Measurements from ENCODE around the gene PRLHR. TPM values are rescaled to one million over a fixed set of nuclear protein-coding genes. Genes with fewer than 3 reads are reported as not detected.
"Not testable (repeated sequence)": the region's sequence is repeated elsewhere in the genome, so short reads cannot be mapped to it uniquely, and the experiment has no call there.

The PRLHR gene
- not detected for total RNA-seq

DNA sequence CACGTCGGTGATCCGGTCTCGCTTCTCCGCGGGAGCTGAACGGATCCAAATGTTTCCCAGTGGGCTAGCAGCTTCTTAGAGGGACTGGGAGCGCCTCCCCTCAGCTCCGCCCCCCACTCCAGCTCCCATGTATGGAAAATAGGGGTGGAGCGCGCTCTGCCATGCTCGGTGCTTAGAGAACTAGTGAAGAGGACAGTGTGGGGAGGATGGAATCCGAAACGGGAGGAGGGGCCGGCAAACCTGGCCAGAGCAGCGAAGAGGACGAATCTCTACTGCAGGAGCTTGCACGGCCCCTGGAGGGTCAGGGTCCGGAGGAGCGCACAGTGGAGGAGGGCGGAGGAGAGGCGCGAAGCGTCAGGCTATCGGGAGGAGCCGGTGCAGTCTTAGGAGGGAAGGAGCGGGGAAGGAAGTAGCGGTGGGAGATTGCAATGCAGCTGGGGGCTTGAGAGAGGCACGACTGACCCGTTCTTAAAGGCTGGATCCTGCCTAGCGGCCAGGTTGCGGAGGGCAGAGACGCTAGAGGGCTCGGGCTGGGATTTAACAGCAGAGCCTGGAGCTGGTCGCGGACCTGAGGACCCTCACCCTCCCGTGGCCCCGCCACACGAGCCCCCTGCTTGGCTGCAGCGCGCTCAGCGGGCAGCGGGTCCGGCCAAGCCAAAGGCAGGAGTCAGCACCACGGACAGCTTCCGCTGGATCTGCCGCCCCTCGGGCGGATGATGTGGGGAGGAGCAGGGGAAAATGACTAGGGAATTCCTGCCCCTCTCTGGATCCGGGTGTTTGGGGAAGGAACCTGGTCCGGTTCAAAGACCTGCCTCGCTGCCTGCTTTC, at the start of gene PRLHR:
Gene PRLHR (minus strand): TSS at position 51 of the 828 bp plus-strand sequence. CDS start 404 bp downstream, outside the sequence.
- peak in 1 of 2 donors; percentile 20 for DNase-seq (ENCODE audit: low spot score in 2 of 2)
- Mint-ChIP-seq H3K36me3 (peaks cover 6 to 26% of the 10 kb centered on the region in 2 donors), H3K27ac (no peak within 1 kb of the TSS), H3K9me3 (no peaks in the 10 kb centered on the region)
- no peak for ATAC-seq

DNA sequence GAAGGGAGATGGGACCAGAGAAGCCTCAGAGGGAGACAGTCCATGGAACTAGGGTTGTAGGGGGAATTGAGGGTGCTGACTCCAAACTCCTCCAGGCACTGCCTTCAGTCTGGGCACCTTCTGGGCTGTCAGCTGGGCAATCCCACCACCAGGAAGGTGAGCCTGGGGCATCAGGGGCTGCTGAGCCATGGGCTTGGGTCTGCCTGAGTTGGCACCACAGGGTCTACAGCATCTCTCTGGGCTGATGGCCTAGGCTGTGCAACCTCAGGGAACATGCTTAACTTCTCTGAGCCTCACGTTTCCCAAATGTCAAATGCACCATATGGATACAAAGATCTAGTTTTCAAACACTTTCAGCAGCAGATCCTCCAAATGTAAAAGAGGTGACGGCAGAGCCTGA, 46.8 kb upstream of the PRLHR start:
- DNase-seq (ENCODE audit: low spot score in 2 of 2) (no peak), ATAC-seq (no peak)
- Mint-ChIP-seq H3K36me3 (peaks cover 12 to 13% of the 10 kb centered on the region in 2 donors), H3K27ac (no peak overlapping the region), H3K9me3 (peaks cover 11 to 13% of the 10 kb centered on the region in 2 donors)

DNA sequence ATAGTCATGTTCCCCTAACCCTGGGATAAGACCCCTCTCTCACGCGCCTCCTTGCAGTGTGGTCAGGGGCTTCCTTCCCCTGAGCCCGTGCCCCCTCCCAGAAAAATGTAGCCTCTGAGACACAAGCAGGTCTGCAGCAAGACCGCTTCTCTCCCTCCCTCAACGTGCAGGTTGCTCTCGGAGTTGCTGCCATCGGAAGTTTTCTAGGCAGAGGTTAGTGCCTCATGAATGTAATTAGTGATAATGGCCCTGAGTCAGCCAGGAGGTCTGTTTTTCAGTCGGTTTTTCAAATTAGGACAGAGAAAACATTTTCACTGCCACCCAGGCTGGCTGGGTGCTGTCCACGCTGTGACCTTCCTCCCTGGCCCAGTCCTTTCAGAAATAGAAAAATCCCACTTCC, 43.2 kb upstream of the PRLHR start:
- no peak for DNase-seq (ENCODE audit: low spot score in 2 of 2)
- Mint-ChIP-seq H3K27ac (no peak overlapping the region), H3K9me3 (peaks cover 11 to 18% of the 10 kb centered on the region in 2 donors), H3K36me3 (peaks cover 12 to 13% of the 10 kb centered on the region in 2 donors)
- no peak for ATAC-seq

DNA sequence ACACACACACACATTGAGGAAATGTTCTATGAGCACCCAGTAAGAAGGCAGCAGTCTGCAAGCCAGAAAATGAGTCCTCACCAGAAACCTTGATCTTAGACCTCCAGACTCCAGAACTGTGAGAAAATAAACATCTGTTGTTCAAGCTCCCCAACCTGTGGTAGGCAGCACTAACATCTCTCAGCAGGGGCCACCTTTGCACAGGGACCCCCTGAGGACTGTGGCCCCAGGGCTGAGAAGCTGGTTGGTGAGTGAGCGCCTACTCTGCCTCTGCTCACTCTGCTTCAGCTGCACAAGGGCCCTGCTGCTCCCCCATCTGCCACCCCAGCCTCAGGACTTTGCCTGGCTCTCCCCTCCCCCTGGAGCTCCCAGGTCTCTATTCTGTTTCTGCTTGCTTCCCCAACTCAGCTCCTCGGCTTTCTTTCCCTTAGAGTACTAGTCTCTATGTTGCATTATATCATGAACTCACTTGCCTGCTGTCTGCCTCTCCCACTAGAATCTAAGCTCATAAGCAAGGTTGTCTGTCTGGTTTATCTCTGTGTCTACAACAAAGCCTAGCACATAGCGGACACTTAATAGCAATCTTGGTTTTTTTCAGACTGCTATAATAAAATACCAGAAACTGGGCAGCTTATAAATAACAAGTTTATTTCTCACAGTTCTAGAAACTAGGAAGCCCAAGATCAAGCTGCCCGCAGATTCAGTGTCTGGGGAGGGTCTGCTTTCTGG, 40.4 kb upstream of the PRLHR start:
- ATAC-seq (no peak), DNase-seq (ENCODE audit: low spot score in 2 of 2) (no peak)
- peaks cover 12 to 13% of the 10 kb centered on the region in 2 donors for H3K36me3 Mint-ChIP-seq
- H3K9me3 Mint-ChIP-seq: peaks cover 11 to 18% of the 10 kb centered on the region in 2 donors
- H3K27ac Mint-ChIP-seq: no peak overlapping the region

DNA sequence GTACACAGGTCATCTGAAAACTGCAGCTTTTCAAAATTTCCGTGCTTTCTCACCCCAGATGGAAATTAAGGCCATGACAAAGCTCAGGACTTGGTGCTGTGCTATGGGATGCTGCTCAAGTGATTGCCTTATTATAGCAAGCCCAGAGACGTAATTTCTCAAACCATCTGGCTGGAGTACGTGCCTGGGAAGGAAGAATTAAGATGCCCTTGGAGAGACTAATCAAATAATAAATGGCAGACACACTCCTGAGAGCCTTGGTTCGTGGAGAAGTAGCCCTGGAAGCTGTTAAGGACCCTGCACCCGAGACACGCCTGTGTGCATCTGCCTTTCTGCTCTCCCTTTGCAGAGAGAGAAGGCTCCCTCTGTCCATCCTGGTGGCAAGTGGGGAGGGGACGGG, 38.3 kb upstream of the PRLHR start:
- peaks cover 0 to 5% of the 10 kb centered on the region in 2 donors for H3K9me3 Mint-ChIP-seq
- H3K36me3 Mint-ChIP-seq: no peaks in the 10 kb centered on the region
- no peak for DNase-seq (ENCODE audit: low spot score in 2 of 2)
- no peak overlapping the region for H3K27ac Mint-ChIP-seq
- ATAC-seq: no peak

DNA sequence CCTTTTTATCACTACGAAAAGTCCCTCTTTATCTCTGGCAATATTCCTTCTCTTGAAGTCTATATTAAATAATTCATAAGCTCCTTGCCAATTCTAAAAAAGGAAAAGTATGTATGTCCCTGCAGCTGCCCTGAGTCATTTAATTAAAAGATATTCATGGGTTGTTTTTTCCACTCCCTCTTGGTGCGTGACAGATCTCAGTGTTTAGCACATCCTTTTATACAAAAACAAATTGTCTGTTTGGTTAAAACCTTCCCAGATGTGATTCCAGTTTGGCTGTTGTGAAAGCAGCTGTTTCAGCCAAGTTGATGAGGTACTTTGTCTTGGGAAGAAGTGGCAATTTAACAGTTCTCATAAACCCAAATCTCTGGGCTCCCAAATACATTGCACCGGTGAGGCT, 33.8 kb upstream of the PRLHR start:
- H3K9me3 Mint-ChIP-seq: no peaks in the 10 kb centered on the region
- no peaks in the 10 kb centered on the region for H3K36me3 Mint-ChIP-seq
- DNase-seq (ENCODE audit: low spot score in 2 of 2) (no peak), ATAC-seq (no peak)
- H3K27ac Mint-ChIP-seq: no peak overlapping the region

DNA sequence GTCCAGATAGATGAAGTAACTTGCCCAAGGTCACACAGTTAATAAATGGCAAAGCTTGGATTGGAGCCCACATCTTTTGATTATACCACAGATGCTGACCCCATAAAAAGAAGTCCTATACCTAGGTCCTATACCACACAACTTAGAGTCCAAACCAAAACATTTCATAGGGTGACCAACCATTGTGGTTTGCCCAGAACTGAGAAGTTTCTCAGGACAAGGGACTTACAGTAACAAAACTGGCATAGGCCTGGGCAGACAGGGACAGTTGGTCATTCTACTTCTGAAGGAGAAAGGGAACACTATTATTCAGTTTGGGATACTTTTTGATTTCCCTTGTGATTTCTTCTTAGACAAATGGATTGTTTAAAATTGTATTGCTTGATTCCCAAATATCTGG, 32.9 kb upstream of the PRLHR start:
- no peaks in the 10 kb centered on the region for H3K9me3 Mint-ChIP-seq
- no peak for ATAC-seq
- DNase-seq (ENCODE audit: low spot score in 2 of 2): no peak
- H3K27ac Mint-ChIP-seq: no peak overlapping the region
- no peaks in the 10 kb centered on the region for H3K36me3 Mint-ChIP-seq

DNA sequence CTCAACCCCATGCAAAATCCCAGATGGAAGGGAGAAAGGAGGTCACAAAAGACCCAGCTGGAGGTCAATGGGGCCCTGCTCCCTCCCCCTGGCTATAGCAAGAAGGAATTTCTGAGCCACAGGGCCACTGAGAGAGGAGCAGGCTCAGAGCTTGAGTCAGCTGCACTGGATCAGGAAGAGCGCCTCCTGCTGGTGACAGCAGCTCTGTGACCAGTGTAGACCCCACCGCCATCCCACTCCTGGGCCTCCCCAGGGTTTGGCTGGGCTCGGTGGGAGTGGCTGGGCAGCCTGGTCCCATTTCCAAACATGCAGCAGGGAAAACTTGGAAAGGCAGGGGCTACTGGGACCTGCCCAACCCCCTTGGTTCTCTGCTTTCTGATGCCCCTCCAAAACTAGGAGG, 31.5 kb upstream of the PRLHR start:
- no peaks in the 10 kb centered on the region for H3K9me3 Mint-ChIP-seq
- no peak for ATAC-seq
- H3K36me3 Mint-ChIP-seq: no peaks in the 10 kb centered on the region
- no peak for DNase-seq (ENCODE audit: low spot score in 2 of 2)
- no peak overlapping the region for H3K27ac Mint-ChIP-seq

DNA sequence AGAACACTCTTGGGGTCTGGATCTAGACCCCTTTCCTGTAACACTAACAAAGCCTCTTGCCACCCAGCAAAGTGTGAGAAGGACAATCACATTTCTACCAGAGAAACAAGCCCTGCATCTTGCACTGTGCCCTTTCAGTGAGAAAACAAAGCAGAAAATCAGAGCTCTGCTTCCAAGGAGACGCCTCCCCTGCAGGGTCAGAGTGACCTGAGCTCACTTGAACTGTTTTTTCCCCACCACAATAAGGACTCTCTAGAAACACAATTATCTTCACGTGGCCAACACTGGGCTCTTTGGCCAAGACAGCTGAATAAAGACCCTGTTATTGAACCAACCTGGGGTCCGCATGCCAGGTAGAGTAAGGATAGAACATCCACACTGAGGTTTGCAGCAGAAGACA, 30.1 kb upstream of the PRLHR start:
- Mint-ChIP-seq H3K36me3 (no peaks in the 10 kb centered on the region), H3K9me3 (no peaks in the 10 kb centered on the region), H3K27ac (no peak overlapping the region)
- no peak for ATAC-seq
- no peak for DNase-seq (ENCODE audit: low spot score in 2 of 2)

DNA sequence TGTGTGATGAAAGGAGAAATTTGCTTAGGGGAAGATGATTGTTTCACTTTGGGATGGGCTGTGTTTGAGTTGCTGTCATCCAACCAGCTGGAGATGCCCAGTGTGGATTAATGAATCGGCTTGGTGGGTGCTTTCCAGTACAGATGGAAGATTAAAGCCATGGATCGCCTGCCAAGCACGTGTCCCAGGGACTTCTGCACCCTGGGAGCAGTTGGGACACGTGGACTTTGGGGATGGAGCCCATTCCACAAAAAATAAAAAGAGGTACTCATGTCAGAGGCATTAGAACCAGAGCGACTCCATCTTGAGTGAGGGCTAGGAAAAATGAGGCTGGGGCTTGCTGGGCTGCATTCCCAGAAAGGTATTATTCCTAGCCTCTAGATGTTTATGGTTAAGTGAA, 29.3 kb upstream of the PRLHR start:
- H3K9me3 Mint-ChIP-seq: no peaks in the 10 kb centered on the region
- no peak overlapping the region for H3K27ac Mint-ChIP-seq
- no peak for ATAC-seq
- H3K36me3 Mint-ChIP-seq: no peaks in the 10 kb centered on the region
- DNase-seq (ENCODE audit: low spot score in 2 of 2): no peak

DNA sequence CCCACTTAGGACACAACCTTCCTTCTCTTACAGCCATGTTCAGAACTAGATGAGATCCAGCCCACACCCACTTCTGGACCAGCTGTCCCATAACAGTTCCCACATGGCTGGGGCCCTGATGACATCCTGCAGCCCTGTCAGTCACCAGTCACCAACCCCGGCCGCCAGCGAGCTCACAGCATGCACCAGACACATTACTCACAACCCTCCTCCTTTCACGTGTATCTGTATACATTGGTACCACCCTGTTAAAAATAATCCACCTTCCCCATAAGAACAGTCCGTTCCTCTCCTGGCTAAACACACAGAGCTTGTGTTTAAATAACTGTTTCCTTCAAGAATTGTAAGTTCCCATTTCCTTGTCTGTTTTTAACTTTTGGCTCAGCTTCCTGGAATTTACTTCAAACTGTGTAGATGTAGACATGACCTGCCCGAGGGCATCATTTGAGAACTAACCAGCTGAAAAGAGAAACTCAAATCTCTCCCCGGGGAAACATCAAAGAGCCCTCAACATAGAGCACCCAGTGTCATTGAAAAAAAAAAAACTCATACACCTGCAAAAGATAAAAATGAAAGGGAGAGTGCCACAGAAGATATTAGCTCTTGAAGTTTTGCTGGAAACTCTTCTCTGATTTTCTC, 26.0 kb upstream of the PRLHR start:
- peak; percentile 71 to 89 for ATAC-seq
- H3K27ac Mint-ChIP-seq: peak overlapping the region; percentile 44 to 64
- peak in 1 of 2 donors; percentile 6 for DNase-seq (ENCODE audit: low spot score in 2 of 2)
- no peaks in the 10 kb centered on the region for H3K36me3 Mint-ChIP-seq
- H3K9me3 Mint-ChIP-seq: no peaks in the 10 kb centered on the region

DNA sequence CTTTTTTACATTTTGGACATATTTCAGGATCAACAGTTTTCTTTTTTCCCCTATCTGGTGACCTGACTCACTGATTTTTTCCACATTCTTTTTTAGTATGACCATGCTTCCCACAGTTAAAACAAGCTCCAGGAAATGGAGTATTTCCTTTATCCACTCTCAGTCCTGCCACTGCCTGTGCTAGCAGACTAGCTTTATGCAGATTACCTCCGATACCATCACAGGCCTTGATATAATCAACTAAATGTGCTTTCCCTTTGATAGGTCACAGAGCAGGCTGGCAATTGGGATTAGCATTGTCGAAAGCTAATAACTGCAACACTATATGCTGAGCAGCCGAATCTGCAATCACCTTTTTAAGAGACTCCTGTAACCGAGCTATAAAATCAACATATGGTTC, 18.4 kb upstream of the PRLHR start:
- not testable (repeated sequence) for ATAC-seq; H3K9me3 Mint-ChIP-seq; H3K27ac Mint-ChIP-seq; DNase-seq (ENCODE audit: low spot score in 2 of 2); H3K36me3 Mint-ChIP-seq

DNA sequence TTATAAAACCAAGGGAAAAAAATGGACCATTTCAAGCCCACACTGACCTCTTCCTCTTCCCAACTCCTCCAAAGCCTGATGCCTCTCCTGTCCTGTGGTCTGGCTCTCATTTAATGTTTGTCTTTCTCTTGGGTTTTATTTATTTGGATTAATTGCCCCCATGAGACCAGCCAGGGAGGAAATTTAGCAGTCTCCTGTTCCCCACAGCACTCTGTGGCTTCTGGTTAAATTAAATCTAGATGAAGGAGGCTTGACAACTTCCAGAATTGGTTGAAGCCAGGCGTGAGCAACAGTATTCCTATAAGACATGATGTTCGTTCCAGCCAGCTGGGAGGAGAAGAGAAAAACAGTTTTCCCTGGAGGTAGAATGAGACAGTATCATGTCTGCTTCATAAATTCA, 15.1 kb upstream of the PRLHR start:
- H3K36me3 Mint-ChIP-seq: no peaks in the 10 kb centered on the region
- H3K27ac Mint-ChIP-seq: no peak overlapping the region
- ATAC-seq: no peak
- no peak for DNase-seq (ENCODE audit: low spot score in 2 of 2)
- peaks cover 0 to 9% of the 10 kb centered on the region in 2 donors for H3K9me3 Mint-ChIP-seq

DNA sequence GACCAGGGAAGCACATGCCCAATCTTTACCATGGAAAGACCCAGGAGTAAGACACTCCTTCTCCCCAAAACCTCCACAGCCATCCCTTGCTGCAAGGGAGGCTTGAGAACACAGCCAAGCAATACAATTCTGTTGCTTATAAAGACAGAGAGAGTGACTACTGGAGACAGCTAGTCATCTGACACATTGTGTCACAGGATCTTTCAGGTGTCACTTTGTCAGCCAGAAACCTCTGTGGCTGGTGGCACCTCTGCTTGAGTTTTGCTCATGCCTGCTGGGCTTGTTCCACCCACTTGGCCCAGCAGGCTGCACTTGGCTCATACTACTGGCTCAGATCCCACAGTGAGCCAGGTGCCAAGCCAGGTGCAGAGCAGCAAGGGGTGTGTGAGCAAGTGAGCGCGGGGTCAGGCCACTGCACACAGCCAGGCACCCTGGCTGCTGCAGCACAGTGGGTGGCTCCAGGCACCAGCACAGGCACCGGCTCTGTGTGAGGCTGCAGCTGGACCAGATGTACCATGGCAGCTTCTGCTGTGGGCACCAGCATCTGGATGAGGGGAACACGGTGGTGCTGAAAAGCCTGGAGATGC, 12.4 kb upstream of the PRLHR start:
- peaks cover 0 to 9% of the 10 kb centered on the region in 2 donors for H3K9me3 Mint-ChIP-seq
- no peak overlapping the region for H3K27ac Mint-ChIP-seq
- no peaks in the 10 kb centered on the region for H3K36me3 Mint-ChIP-seq
- DNase-seq (ENCODE audit: low spot score in 2 of 2) (no peak), ATAC-seq (no peak)

DNA sequence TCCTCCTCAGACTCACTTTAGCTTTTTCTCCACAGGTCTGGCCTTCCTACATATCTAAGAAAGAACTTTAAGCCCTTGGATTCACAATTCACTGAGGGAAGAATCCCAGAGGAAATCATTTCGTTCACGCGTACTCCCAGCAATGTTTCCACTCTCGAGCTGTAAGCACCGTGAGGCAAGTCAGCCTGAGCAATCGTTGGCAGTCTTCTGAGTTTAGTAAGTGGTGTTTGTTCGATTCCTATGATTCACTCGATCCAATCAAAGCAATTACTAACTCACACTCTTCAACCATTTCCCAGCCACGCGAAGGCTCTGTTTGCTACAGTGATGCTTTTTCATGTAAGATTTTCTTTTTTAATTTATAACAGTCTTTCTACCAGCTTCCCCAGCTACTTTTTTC, 10.2 kb upstream of the PRLHR start:
- Mint-ChIP-seq H3K27ac (no peak overlapping the region), H3K36me3 (no peaks in the 10 kb centered on the region), H3K9me3 (peaks cover 0 to 9% of the 10 kb centered on the region in 2 donors)
- no peak for DNase-seq (ENCODE audit: low spot score in 2 of 2)
- no peak for ATAC-seq

DNA sequence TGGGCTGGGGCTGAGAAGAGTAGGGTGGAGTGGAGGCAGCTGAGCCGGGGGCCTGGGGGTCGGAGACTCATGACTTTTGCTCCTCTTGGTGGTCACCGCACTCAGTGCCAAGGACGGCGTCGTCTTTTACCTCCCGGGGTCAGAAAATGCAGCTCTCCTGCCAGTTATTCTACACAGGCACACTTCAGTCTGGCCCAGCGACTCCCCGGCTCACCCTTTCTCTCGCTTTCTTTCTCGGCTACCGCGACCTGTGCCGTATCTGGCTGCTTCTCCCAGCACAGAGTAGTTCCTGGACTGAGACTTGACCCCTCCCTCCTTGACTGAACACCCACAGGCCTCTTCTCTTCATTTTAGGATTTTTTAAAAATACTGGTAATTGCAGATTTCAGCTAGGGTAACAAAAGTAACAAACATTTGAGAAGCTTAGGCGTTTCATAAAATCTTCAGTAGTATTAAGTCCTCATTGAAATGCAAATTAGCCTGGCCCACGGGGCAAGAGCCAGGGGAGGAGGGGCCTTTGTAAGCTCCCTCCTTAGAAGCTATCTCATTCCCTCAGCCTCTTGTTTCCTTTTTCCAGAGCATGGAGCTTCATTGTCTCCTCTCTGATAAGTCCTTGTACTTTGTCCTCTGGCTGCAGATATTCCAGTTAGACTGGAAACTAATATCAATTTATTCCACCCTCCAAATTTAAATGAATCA, 1.1 kb upstream of the PRLHR start:
- Mint-ChIP-seq H3K27ac (no peak overlapping the region), H3K36me3 (peaks cover 6 to 26% of the 10 kb centered on the region in 2 donors), H3K9me3 (no peaks in the 10 kb centered on the region)
- ATAC-seq: no peak
- DNase-seq (ENCODE audit: low spot score in 2 of 2): no peak

Measured in activated naive CD4-positive, alpha-beta T cell treated with anti-CD3 and anti-CD28 coated beads, Interleukin-2, amount 50 U/mL, for 72 hours (primary cell).